WTC11 (cell line): ENCODE measurements around the gene TOM1L2. TPM values are rescaled to one million over a fixed set of nuclear protein-coding genes. Genes with fewer than 3 reads are reported as not detected.
A peak's percentile ranks its signal among the peaks of the same experiment; 100 is the strongest.

ENCODE experiments used
- ATAC-seq: fragments of 200-7000 bp; cut with Tn5 transposase; 2 replicates; pipeline ENCODE4 v1.10.0; 2021; ENCODE audit warnings: mild to moderate bottlenecking, moderate library complexity
- CTCF ChIA-PET: fragments of 300-600 bp; sonication (Branson Sonifier 250); formaldehyde crosslinking; loops from one replicate; lab custom pipeline; 2021; ENCODE audit warnings: antibody characterized with exemption; lab: Charles Lee
- POLR2A ChIA-PET: fragments of 350-600 bp; sonication (Branson Sonifier 250); formaldehyde crosslinking; loops from one replicate; lab custom pipeline; 2021; ENCODE audit warnings: antibody characterized with exemption; lab: Charles Lee
- DNase-seq: peaks from one replicate; pipeline ENCODE4 v3.0.0; 2021; ENCODE audit warnings: low spot score
- H3K27ac Mint-ChIP-seq: 2 replicates; pipeline ENCODE4 v1.8.0; 2021; ENCODE audit warnings: mixed read lengths
- H3K27me3 Mint-ChIP-seq: 2 replicates; pipeline ENCODE4 v1.8.0; 2021; ENCODE audit warnings: low read depth, mild to moderate bottlenecking, moderate library complexity, mixed read lengths
- H3K36me3 Mint-ChIP-seq: 2 replicates; pipeline ENCODE4 v1.8.0; 2021; ENCODE audit warnings: mixed read lengths
- H3K4me1 Mint-ChIP-seq: 2 replicates; pipeline ENCODE4 v1.8.0; 2022; ENCODE audit warnings: mixed read lengths
- H3K4me3 Mint-ChIP-seq: 2 replicates; pipeline ENCODE4 v1.8.0; 2021; ENCODE audit warnings: mild to moderate bottlenecking, moderate library complexity, mixed read lengths
- H3K9me3 Mint-ChIP-seq: 2 replicates; pipeline ENCODE4 v1.8.0; 2021; ENCODE audit warnings: mixed read lengths
- ETV6 ChIP-seq: sonication (generic); formaldehyde crosslinking; IDR thresholded peaks from 2 replicates; pipeline ENCODE4 v1.8.1; 2022; ENCODE audit warnings: mild to moderate bottlenecking, missing genetic modification reagents
- FOXP1 ChIP-seq: sonication (generic); formaldehyde crosslinking; IDR thresholded peaks from 2 replicates; pipeline ENCODE4 v1.8.0; 2022; ENCODE audit warnings: missing genetic modification reagents, mild to moderate bottlenecking, moderate library complexity, borderline replicate concordance
- GRHL2 ChIP-seq: fragments of 250-450 bp; sonication (Bioruptor Pico); IDR thresholded peaks from 2 replicates; pipeline ENCODE4 v1.8.0; 2022; ENCODE audit warnings: mild to moderate bottlenecking, moderate library complexity; ENCODE audit not compliant: insufficient replicate concordance, severe bottlenecking
- MYBL2 ChIP-seq: sonication (generic); formaldehyde crosslinking; IDR thresholded peaks from 2 replicates; pipeline ENCODE4 v1.8.1; 2023; ENCODE audit warnings: mild to moderate bottlenecking, moderate library complexity, missing genetic modification reagents
- SMAD4 ChIP-seq: sonication (generic); formaldehyde crosslinking; IDR thresholded peaks from 2 replicates; pipeline ENCODE4 v1.8.0; 2022; ENCODE audit warnings: mild to moderate bottlenecking, missing genetic modification reagents
- ZNF317 ChIP-seq: sonication (generic); formaldehyde crosslinking; IDR thresholded peaks from 2 replicates; pipeline ENCODE4 v1.8.1; 2023; ENCODE audit warnings: low read depth, mild to moderate bottlenecking, moderate library complexity, missing genetic modification reagents, borderline replicate concordance
- ZNF396 ChIP-seq: fragments of 250-450 bp; sonication (Bioruptor Pico); IDR thresholded peaks from 2 replicates; pipeline ENCODE4 v1.8.0; 2021; ENCODE audit warnings: mild to moderate bottlenecking, moderate library complexity, borderline replicate concordance
- total RNA-seq: library from RNA; stranded (reverse); gene quantifications from 3 replicates; pipeline ENCODE4 v1.2.3, GENCODE V29; 2021
- TF ChIP-seq, protein P1 (sequence below): sonication (generic); formaldehyde crosslinking; IDR thresholded peaks from 2 replicates; pipeline ENCODE4 v1.8.1; 2022; ENCODE audit warnings: low read depth, mild to moderate bottlenecking, moderate library complexity, missing genetic modification reagents, borderline replicate concordance
- TF ChIP-seq, protein P2 (sequence below): sonication (generic); formaldehyde crosslinking; IDR thresholded peaks from 2 replicates; pipeline ENCODE4 v1.8.0; 2022; ENCODE audit warnings: missing genetic modification reagents
- TF ChIP-seq, protein P3 (sequence below): sonication (generic); formaldehyde crosslinking; IDR thresholded peaks from 2 replicates; pipeline ENCODE4 v1.8.1; 2023; ENCODE audit warnings: mild to moderate bottlenecking, moderate library complexity, missing genetic modification reagents
- TF ChIP-seq, protein P4 (sequence below): sonication (generic); formaldehyde crosslinking; IDR thresholded peaks from 2 replicates; pipeline ENCODE4 v1.8.1; 2022; ENCODE audit warnings: missing genetic modification reagents, borderline replicate concordance

TOM1L2 gene
- total RNA-seq, 1 experiment from 2014 or later: 6.4 TPM

DNA sequence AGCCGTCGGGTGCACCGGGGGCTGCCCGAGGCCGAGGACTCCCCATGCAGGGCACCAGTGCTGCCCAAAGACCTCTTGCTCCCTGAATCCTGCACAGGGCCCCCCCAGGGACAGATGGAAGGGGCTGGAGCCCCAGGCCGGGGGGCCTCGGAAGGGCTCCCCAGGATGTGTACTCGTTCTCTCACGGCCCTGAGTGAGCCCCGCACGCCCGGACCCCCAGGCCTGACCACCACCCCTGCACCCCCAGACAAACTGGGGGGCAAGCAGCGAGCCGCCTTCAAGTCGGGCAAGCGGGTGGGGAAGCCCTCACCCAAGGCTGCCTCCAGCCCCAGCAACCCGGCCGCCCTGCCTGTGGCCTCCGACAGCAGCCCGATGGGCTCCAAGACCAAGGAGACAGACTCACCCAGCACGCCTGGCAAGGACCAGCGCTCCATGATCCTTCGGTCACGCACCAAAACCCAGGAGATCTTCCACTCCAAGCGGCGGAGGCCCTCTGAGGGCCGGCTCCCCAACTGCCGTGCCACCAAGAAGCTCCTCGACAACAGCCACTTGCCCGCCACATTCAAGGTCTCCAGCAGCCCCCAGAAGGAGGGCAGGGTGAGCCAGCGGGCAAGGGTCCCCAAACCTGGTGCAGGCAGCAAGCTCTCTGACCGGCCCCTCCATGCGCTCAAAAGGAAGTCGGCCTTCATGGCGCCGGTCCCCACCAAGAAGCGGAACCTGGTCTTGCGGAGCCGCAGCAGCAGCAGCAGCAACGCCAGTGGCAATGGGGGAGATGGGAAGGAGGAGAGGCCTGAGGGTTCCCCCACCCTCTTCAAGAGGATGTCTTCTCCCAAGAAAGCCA lies 176.0 kb downstream of the TOM1L2 start:
- Mint-ChIP-seq H3K27ac (no peak overlapping the region), H3K4me1 (peaks cover 36% of the 10 kb centered on the region)
- no peak for DNase-seq
- CTCF ChIA-PET: interaction anchor here (0.8 to 1.6 kb wide), 2 partner anchors 14 to 16 kb away, joined by 3 to 4 read pairs; no protein-coding TSS in a partner anchor
- POLR2A ChIA-PET: interaction anchor here (0.6 kb wide), 1 partner anchor 466 kb away, joined by 4 read pairs; no protein-coding TSS in a partner anchor
- TF ChIP-seq, protein P1, sequence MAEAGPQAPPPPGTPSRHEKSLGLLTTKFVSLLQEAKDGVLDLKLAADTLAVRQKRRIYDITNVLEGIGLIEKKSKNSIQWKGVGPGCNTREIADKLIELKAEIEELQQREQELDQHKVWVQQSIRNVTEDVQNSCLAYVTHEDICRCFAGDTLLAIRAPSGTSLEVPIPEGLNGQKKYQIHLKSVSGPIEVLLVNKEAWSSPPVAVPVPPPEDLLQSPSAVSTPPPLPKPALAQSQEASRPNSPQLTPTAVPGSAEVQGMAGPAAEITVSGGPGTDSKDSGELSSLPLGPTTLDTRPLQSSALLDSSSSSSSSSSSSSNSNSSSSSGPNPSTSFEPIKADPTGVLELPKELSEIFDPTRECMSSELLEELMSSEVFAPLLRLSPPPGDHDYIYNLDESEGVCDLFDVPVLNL: no peak
- TF ChIP-seq, protein P2, sequence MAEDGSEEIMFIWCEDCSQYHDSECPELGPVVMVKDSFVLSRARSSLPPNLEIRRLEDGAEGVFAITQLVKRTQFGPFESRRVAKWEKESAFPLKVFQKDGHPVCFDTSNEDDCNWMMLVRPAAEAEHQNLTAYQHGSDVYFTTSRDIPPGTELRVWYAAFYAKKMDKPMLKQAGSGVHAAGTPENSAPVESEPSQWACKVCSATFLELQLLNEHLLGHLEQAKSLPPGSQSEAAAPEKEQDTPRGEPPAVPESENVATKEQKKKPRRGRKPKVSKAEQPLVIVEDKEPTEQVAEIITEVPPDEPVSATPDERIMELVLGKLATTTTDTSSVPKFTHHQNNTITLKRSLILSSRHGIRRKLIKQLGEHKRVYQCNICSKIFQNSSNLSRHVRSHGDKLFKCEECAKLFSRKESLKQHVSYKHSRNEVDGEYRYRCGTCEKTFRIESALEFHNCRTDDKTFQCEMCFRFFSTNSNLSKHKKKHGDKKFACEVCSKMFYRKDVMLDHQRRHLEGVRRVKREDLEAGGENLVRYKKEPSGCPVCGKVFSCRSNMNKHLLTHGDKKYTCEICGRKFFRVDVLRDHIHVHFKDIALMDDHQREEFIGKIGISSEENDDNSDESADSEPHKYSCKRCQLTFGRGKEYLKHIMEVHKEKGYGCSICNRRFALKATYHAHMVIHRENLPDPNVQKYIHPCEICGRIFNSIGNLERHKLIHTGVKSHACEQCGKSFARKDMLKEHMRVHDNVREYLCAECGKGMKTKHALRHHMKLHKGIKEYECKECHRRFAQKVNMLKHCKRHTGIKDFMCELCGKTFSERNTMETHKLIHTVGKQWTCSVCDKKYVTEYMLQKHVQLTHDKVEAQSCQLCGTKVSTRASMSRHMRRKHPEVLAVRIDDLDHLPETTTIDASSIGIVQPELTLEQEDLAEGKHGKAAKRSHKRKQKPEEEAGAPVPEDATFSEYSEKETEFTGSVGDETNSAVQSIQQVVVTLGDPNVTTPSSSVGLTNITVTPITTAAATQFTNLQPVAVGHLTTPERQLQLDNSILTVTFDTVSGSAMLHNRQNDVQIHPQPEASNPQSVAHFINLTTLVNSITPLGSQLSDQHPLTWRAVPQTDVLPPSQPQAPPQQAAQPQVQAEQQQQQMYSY (CRISPR knock-in tag): peak; percentile 48
- TF ChIP-seq, all 79 proteins: peak for 1
- Mint-ChIP-seq H3K36me3 (no peaks in the 10 kb centered on the region), H3K4me3 (no peak overlapping the region), H3K27me3 (peaks cover 27% of the 10 kb centered on the region), H3K9me3 (no peaks in the 10 kb centered on the region)
- ATAC-seq: no peak

DNA sequence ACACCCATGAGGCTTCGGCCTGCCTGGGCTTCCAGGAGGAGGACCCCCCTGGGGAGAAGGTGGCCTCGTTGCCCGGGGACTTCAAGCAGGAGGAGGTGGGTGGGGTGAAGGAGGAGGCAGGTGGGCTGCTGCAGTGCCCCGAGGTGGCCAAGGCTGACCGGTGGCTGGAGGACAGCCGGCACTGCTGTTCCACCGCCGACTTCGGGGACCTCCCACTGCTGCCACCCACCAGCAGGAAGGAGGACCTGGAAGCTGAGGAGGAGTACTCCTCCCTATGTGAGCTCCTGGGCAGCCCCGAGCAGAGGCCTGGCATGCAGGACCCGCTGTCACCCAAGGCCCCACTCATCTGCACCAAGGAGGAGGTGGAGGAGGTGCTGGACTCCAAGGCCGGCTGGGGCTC lies 176.9 kb downstream of the TOM1L2 start:
- Mint-ChIP-seq H3K27me3 (peaks cover 32% of the 10 kb centered on the region), H3K9me3 (no peaks in the 10 kb centered on the region)
- CTCF ChIA-PET: no interaction called here

DNA sequence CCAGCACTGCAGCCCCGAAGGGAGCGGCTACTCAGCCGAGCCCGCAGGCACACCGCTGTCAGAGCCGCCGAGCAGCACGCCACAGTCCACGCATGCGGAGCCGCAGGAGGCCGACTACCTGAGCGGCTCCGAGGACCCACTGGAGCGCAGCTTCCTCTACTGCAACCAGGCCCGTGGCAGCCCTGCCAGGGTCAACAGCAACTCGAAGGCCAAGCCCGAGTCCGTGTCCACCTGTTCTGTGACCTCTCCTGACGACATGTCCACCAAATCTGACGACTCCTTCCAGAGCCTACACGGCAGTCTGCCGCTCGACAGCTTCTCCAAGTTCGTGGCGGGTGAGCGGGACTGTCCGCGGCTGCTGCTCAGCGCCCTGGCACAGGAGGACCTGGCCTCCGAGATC lies 177.8 kb downstream of the TOM1L2 start:
- POLR2A ChIA-PET: no interaction called here
- H3K9me3 Mint-ChIP-seq: no peaks in the 10 kb centered on the region

More for the DNA sequence above, 176.9 kb downstream of the TOM1L2 start:
- POLR2A ChIA-PET: no interaction called here
- Mint-ChIP-seq H3K4me3 (no peak overlapping the region), H3K4me1 (peaks cover 38% of the 10 kb centered on the region), H3K27ac (no peak overlapping the region), H3K36me3 (no peaks in the 10 kb centered on the region)
- DNase-seq (no peak), ATAC-seq (no peak)
- TF ChIP-seq ETV6 (CRISPR knock-in tag) (no peak), GRHL2 (CRISPR knock-in tag) (no peak), MYBL2 (CRISPR knock-in tag) (no peak), FOXP1 (CRISPR knock-in tag) (no peak), ZNF396 (no peak), SMAD4 (CRISPR knock-in tag) (no peak)
- TF ChIP-seq, protein P3, sequence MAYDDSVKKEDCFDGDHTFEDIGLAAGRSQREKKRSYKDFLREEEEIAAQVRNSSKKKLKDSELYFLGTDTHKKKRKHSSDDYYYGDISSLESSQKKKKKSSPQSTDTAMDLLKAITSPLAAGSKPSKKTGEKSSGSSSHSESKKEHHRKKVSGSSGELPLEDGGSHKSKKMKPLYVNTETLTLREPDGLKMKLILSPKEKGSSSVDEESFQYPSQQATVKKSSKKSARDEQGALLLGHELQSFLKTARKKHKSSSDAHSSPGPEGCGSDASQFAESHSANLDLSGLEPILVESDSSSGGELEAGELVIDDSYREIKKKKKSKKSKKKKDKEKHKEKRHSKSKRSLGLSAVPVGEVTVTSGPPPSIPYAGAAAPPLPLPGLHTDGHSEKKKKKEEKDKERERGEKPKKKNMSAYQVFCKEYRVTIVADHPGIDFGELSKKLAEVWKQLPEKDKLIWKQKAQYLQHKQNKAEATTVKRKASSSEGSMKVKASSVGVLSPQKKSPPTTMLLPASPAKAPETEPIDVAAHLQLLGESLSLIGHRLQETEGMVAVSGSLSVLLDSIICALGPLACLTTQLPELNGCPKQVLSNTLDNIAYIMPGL (CRISPR knock-in tag): no peak
- TF ChIP-seq, protein P4, sequence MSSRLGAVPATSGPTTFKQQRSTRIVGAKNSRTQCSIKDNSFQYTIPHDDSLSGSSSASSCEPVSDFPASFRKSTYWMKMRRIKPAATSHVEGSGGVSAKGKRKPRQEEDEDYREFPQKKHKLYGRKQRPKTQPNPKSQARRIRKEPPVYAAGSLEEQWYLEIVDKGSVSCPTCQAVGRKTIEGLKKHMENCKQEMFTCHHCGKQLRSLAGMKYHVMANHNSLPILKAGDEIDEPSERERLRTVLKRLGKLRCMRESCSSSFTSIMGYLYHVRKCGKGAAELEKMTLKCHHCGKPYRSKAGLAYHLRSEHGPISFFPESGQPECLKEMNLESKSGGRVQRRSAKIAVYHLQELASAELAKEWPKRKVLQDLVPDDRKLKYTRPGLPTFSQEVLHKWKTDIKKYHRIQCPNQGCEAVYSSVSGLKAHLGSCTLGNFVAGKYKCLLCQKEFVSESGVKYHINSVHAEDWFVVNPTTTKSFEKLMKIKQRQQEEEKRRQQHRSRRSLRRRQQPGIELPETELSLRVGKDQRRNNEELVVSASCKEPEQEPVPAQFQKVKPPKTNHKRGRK (CRISPR knock-in tag): no peak

More for the DNA sequence above, 177.8 kb downstream of the TOM1L2 start:
- no peak overlapping the region for H3K4me3 Mint-ChIP-seq
- DNase-seq: no peak
- no peak for ATAC-seq
- peaks cover 38% of the 10 kb centered on the region for H3K4me1 Mint-ChIP-seq
- no peaks in the 10 kb centered on the region for H3K36me3 Mint-ChIP-seq
- TF ChIP-seq, protein P2 (CRISPR knock-in tag): 0 out of 2 replicates have a peak, but pooled peaks have one; percentile 7
- no peak for TF ChIP-seq ZNF317 (CRISPR knock-in tag)
- TF ChIP-seq, all 79 proteins: peak for 1
- Mint-ChIP-seq H3K27me3 (peaks cover 33% of the 10 kb centered on the region), H3K27ac (no peak overlapping the region)
- CTCF ChIA-PET: interaction anchor here (1.0 to 1.2 kb wide), 2 partner anchors 13 to 97 kb away, joined by 3 to 4 read pairs; no protein-coding TSS in a partner anchor
